K562 (cell line): ENCODE data around the gene ERRFI1. TPM values are rescaled to one million over a fixed set of nuclear protein-coding genes. Genes with fewer than 3 reads are reported as not detected.

Experiments
- CBFA2T3 ChIP-seq: fragments of 450-650 bp; IDR thresholded peaks from 2 replicates; pipeline ENCODE4 v1.6.1; 2017
- CHCHD3 ChIP-seq: fragments of 250-450 bp; sonication (Bioruptor Pico); IDR thresholded peaks from 2 replicates; pipeline ENCODE4 v2.1.2; 2022; ENCODE audit warnings: mild to moderate bottlenecking
- CREB1 ChIP-seq, 2 experiments: sonication (generic) in 1 of 2; formaldehyde crosslinking in 1 of 2; IDR thresholded peaks; 2 replicates each; pipeline versions ENCODE4 v1.6.1 to v1.8.0; 2012 to 2022; ENCODE audit warnings: inconsistent platforms in 1 of 2, mild to moderate bottlenecking in 1 of 2, missing genetic modification reagents in 1 of 2, moderate library complexity in 1 of 2
- FOXJ2 ChIP-seq: fragments of 200-800 bp; sonication (Bioruptor generic); IDR thresholded peaks from 2 replicates; pipeline ENCODE4 v1.6.1; 2016; ENCODE audit warnings: missing genetic modification characterization, missing compliant biosample characterization
- HMG20A ChIP-seq: fragments of 450-650 bp; formaldehyde crosslinking; conservative IDR thresholded peaks from 2 replicates; pipeline ENCODE4 v1.4.0; 2020; ENCODE audit warnings: mild to moderate bottlenecking, mixed read lengths
- KAT2B ChIP-seq: IDR thresholded peaks from one replicate; pipeline ENCODE4 v1.6.1; 2012; ENCODE audit warnings: low read depth, mild to moderate bottlenecking, control low read depth, inconsistent platforms, low read length, moderate library complexity
- KLF16 ChIP-seq: IDR thresholded peaks from 2 replicates; pipeline ENCODE4 v1.6.1; 2016; ENCODE audit warnings: antibody characterized with exemption
- PHF20 ChIP-seq: fragments of 450-650 bp; IDR thresholded peaks from 2 replicates; pipeline ENCODE4 v1.6.1; 2018; ENCODE audit not compliant: partially characterized antibody
- PYGO2 ChIP-seq: fragments of 450-650 bp; IDR thresholded peaks from 2 replicates; pipeline ENCODE4 v1.6.1; 2016; ENCODE audit warnings: mild to moderate bottlenecking, missing genetic modification characterization, moderate library complexity, missing compliant biosample characterization
- SIN3A ChIP-seq, 2 experiments: fragments of 150-350 bp in 1 of 2; IDR thresholded peaks; 2 replicates each; pipeline ENCODE4 v1.6.1; 2011 to 2016; ENCODE audit warnings: borderline replicate concordance in 2 of 2, low read depth in 2 of 2, low read length in 2 of 2, mild to moderate bottlenecking in 2 of 2, moderate library complexity in 2 of 2; ENCODE audit not compliant: control insufficient read depth in 1 of 2
- SRF ChIP-seq, 2 experiments: fragments of 250-450, 450-650 bp in 1 of 2; sonication (Bioruptor Pico) in 1 of 2; sonication (generic) in 1 of 2; formaldehyde crosslinking; IDR thresholded peaks; 2 replicates each; pipeline versions ENCODE4 v1.5.0 to v1.5.1; 2020 to 2022; ENCODE audit warnings: mild to moderate bottlenecking in 1 of 2, missing genetic modification reagents in 1 of 2
- ZNF57 ChIP-seq: fragments of 450-650 bp; formaldehyde crosslinking; IDR thresholded peaks from 2 replicates; pipeline ENCODE4 v1.4.0; 2020; ENCODE audit warnings: mild to moderate bottlenecking, moderate library complexity
- polyA plus RNA-seq, 8 experiments: library from polyadenylated mRNA; depleted of rRNA in 4 of 8; stranded (reverse) in 5 of 8; unstranded in 3 of 8; fragments of >200 nt; fragmentation: Nextera tagmentation in 2 of 8; fragmentation: Illumina TruSeq in 1 of 8; extraction: Ambion mirVana in 2 of 8; extraction: Trizol in 1 of 8; gene quantifications; 2 replicates each; pipeline versions ENCODE4 v1.2.1 to v1.2.3, GENCODE V29; 2011 to 2014; ENCODE audit warnings: inconsistent platforms in 1 of 8, missing spikeins in 1 of 8
- total RNA-seq, 7 experiments: library from RNA; depleted of rRNA in 6 of 7; stranded (reverse); fragments of >200 nt in 6 of 7; fragmentation: Illumina TruSeq in 2 of 7; extraction: Trizol in 2 of 7; gene quantifications; 2 replicates each; pipeline versions ENCODE4 v1.2.1 to v1.2.3, GENCODE V29; 2011 to 2021; ENCODE audit warnings: low replicate concordance in 1 of 7
- TF ChIP-seq, protein P1 (sequence below), 2 experiments: IDR thresholded peaks; 2 replicates each; pipeline ENCODE4 v1.6.1; 2012; ENCODE audit warnings: improper control_type of control experiment in 2 of 2, low read depth in 2 of 2, low read length in 2 of 2, borderline replicate concordance in 1 of 2
- TF ChIP-seq, protein P2 (sequence below), 2 experiments: fragments of 450-650 bp; IDR thresholded peaks; 2 replicates each; pipeline ENCODE4 v1.6.1; 2018; ENCODE audit warnings: mild to moderate bottlenecking in 2 of 2, low read depth in 1 of 2; ENCODE audit not compliant: partially characterized antibody in 2 of 2
- TF ChIP-seq, protein P3 (sequence below): fragments of 450-650 bp; IDR thresholded peaks from 2 replicates; pipeline ENCODE4 v1.6.1; 2014; ENCODE audit warnings: low read depth, mild to moderate bottlenecking, moderate library complexity, borderline replicate concordance
- TF ChIP-seq, protein P4 (sequence below), 2 experiments: fragments of 200-800 bp in 1 of 2; sonication (Bioruptor generic) in 1 of 2; sonication (generic) in 1 of 2; formaldehyde crosslinking in 1 of 2; IDR thresholded peaks in 1 of 2; conservative IDR thresholded peaks in 1 of 2; 2 replicates each; pipeline versions ENCODE4 v1.5.0 to v1.6.1; 2016 to 2020; ENCODE audit warnings: missing compliant biosample characterization in 1 of 2, missing genetic modification characterization in 1 of 2, missing genetic modification reagents in 1 of 2

Gene ERRFI1
- total and polyA plus RNA-seq, 9 of the 15 experiments (the other 6 are each of a cell fraction or from before 2014, with no cell fraction given) = 0.67 to 4.4 (median 1.1) TPM

DNA sequence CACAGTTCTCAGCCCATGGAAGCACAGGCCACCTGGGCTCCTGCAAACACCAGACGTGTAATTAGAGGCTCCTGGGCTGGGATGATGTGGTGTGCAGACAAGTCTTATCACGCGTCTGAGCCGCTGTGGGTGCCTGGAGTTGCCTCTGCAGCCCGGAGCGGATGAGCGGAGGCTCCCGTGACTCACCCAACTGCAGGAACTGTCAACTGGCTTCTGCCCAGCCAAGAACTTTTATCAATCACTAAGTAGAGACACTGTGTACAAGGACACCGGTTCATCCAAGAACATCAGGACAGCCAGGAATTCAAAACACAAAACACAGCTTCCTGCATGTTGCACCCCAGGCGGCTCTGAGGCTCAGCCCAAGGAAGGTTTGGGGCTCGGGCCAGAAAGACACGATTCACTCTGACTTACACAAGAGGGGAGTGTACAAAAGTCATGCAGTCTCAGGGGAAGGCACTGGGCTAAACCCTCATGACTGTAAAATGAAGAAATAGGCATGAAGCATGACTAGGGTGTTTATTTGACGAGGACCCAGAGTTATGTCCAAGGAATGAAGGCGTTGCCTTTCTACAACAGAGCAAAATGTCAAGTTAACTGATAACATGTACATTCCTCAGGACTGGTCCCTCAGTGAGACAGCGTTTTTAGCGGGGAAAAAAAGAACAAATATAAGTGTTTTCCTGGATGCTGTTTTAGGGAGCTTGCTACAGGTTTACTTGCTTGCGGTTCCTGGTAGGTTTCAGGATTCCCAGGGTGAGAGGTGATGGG is 21.1 kb downstream of the ERRFI1 start (continued):
- TF ChIP-seq, protein P1, sequence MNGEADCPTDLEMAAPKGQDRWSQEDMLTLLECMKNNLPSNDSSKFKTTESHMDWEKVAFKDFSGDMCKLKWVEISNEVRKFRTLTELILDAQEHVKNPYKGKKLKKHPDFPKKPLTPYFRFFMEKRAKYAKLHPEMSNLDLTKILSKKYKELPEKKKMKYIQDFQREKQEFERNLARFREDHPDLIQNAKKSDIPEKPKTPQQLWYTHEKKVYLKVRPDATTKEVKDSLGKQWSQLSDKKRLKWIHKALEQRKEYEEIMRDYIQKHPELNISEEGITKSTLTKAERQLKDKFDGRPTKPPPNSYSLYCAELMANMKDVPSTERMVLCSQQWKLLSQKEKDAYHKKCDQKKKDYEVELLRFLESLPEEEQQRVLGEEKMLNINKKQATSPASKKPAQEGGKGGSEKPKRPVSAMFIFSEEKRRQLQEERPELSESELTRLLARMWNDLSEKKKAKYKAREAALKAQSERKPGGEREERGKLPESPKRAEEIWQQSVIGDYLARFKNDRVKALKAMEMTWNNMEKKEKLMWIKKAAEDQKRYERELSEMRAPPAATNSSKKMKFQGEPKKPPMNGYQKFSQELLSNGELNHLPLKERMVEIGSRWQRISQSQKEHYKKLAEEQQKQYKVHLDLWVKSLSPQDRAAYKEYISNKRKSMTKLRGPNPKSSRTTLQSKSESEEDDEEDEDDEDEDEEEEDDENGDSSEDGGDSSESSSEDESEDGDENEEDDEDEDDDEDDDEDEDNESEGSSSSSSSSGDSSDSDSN (IDR thresholded peaks at IDR 0.05; ENCODE audit: borderline replicate concordance in 1 of 2, low read depth in 2 of 2, low read length in 2 of 2) = peak; percentile 99 to 100
- TF ChIP-seq CHCHD3 (CRISPR knock-in tag) (no peak), SRF (CRISPR knock-in tag; IDR thresholded peaks at IDR 0.05) (no peak), HMG20A (CRISPR knock-in tag) (no peak), CREB1 (IDR thresholded peaks at IDR 0.05) (peak; percentile 75), CREB1 (CRISPR knock-in tag; IDR thresholded peaks at IDR 0.05) (peak; percentile 41; the same call in 1 of the 2 replicates), FOXJ2 (no peak), PYGO2 (tag) (no peak), SIN3A (IDR thresholded peaks at IDR 0.05; ENCODE audit: borderline replicate concordance in 2 of 2, control insufficient read depth in 1 of 2, low read depth in 2 of 2, low read length in 2 of 2) (no peak; a peak in 1 of 4 replicates), PHF20 (no peak), ZNF57 (CRISPR knock-in tag) (no peak), CBFA2T3 (peak; percentile 98), KLF16 (peak; percentile 84), KAT2B (no peak)
- TF ChIP-seq, protein P2, sequence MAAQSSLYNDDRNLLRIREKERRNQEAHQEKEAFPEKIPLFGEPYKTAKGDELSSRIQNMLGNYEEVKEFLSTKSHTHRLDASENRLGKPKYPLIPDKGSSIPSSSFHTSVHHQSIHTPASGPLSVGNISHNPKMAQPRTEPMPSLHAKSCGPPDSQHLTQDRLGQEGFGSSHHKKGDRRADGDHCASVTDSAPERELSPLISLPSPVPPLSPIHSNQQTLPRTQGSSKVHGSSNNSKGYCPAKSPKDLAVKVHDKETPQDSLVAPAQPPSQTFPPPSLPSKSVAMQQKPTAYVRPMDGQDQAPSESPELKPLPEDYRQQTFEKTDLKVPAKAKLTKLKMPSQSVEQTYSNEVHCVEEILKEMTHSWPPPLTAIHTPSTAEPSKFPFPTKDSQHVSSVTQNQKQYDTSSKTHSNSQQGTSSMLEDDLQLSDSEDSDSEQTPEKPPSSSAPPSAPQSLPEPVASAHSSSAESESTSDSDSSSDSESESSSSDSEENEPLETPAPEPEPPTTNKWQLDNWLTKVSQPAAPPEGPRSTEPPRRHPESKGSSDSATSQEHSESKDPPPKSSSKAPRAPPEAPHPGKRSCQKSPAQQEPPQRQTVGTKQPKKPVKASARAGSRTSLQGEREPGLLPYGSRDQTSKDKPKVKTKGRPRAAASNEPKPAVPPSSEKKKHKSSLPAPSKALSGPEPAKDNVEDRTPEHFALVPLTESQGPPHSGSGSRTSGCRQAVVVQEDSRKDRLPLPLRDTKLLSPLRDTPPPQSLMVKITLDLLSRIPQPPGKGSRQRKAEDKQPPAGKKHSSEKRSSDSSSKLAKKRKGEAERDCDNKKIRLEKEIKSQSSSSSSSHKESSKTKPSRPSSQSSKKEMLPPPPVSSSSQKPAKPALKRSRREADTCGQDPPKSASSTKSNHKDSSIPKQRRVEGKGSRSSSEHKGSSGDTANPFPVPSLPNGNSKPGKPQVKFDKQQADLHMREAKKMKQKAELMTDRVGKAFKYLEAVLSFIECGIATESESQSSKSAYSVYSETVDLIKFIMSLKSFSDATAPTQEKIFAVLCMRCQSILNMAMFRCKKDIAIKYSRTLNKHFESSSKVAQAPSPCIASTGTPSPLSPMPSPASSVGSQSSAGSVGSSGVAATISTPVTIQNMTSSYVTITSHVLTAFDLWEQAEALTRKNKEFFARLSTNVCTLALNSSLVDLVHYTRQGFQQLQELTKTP (IDR thresholded peaks at IDR 0.05; ENCODE audit: low read depth in 1 of 2, partially characterized antibody in 2 of 2) = no peak
- TF ChIP-seq, protein P3, sequence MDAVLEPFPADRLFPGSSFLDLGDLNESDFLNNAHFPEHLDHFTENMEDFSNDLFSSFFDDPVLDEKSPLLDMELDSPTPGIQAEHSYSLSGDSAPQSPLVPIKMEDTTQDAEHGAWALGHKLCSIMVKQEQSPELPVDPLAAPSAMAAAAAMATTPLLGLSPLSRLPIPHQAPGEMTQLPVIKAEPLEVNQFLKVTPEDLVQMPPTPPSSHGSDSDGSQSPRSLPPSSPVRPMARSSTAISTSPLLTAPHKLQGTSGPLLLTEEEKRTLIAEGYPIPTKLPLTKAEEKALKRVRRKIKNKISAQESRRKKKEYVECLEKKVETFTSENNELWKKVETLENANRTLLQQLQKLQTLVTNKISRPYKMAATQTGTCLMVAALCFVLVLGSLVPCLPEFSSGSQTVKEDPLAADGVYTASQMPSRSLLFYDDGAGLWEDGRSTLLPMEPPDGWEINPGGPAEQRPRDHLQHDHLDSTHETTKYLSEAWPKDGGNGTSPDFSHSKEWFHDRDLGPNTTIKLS = 0 out of 2 replicates have a peak, but pooled peaks have one; percentile 13
- TF ChIP-seq, protein P4, sequence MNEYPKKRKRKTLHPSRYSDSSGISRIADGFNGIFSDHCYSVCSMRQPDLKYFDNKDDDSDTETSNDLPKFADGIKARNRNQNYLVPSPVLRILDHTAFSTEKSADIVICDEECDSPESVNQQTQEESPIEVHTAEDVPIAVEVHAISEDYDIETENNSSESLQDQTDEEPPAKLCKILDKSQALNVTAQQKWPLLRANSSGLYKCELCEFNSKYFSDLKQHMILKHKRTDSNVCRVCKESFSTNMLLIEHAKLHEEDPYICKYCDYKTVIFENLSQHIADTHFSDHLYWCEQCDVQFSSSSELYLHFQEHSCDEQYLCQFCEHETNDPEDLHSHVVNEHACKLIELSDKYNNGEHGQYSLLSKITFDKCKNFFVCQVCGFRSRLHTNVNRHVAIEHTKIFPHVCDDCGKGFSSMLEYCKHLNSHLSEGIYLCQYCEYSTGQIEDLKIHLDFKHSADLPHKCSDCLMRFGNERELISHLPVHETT (CRISPR knock-in tag; conservative IDR thresholded peaks at IDR 0.05 in 1 of 2, IDR thresholded peaks at IDR 0.05 in 1 of 2) = peak in 1 of 2 experiments; percentile 70; a peak in 1 of 4 replicates
